Thyroid gland (tissue), 4 donors: ENCODE data around the gene HIC1. TPM values are rescaled to one million over a fixed set of nuclear protein-coding genes. Genes with fewer than 3 reads are reported as not detected.

Experiments used
- DNase-seq, 2 donors: peaks; one replicate each; pipeline ENCODE4 v3.0.0-alpha.2; 2019
- H3K27ac ChIP-seq, 3 donors: fragments of 200-600 bp; sonication (generic); 1 replicate in 2 of 3; 2 replicates in 1 of 3; pipeline ENCODE4 v1.5.1; 2016 to 2019; ENCODE audit warnings: mild to moderate bottlenecking in 1 of 3, moderate library complexity in 1 of 3
- H3K27me3 ChIP-seq: fragments of 200-600 bp; sonication (generic); one replicate; pipeline ENCODE4 v1.5.1; 2019
- H3K36me3 ChIP-seq, 2 donors: fragments of 200-600 bp; sonication (generic); one replicate each; pipeline ENCODE4 v1.5.1; 2016 to 2019
- H3K4me1 ChIP-seq, 2 donors: fragments of 200-600 bp; sonication (generic); one replicate each; pipeline ENCODE4 v1.5.1; 2017 to 2019
- H3K4me3 ChIP-seq, 3 donors: fragments of 200-600 bp; sonication (generic); replicated peaks in 1 of 3; 1 replicate in 2 of 3; 2 replicates in 1 of 3; pipeline ENCODE4 v1.5.1; 2016; ENCODE audit warnings: mild to moderate bottlenecking in 1 of 3
- H3K9me3 ChIP-seq: fragments of 200-600 bp; sonication (generic); one replicate; pipeline ENCODE4 v1.5.1; 2017
- POLR2A ChIP-seq, 2 donors: fragments of 450-650 bp; IDR thresholded peaks; one replicate each; pipeline ENCODE4 v1.6.1; 2017; ENCODE audit warnings: antibody characterized with exemption in 2 of 2, mild to moderate bottlenecking in 2 of 2, moderate library complexity in 1 of 2
- WGBS, 2 donors: methylation state at CpG; one replicate each; pipeline ENCODE4 v1.1.5; 2017; 5-methylcytosine and 5-hydroxymethylcytosine counted together
- intact Hi-C: fragments of 100-400 bp; cut with DNase I; formaldehyde crosslinking; loops from one replicate; pipeline ENCODE4 v1.15.1; 2023
- total RNA-seq, 4 donors: library from RNA; depleted of rRNA; stranded (reverse); fragments of >200 nt; gene quantifications; one replicate each; pipeline ENCODE4 v1.2.3, GENCODE V29; 2016
- TF ChIP-seq, protein P1 (sequence below), 6 experiments: fragments of 200-600 bp in 3 of 6; fragments of 450-650 bp in 3 of 6; sonication (generic) in 3 of 6; IDR thresholded peaks; one replicate each; pipeline ENCODE4 v1.5.1; 2016 to 2019; ENCODE audit warnings: antibody characterized with exemption in 6 of 6, mild to moderate bottlenecking in 2 of 6, inconsistent platforms in 1 of 6, moderate library complexity in 1 of 6

Gene HIC1
- total RNA-seq, 4 donors from 2014 or later = 13.3 to 23.2 (median 18.3) TPM

DNA sequence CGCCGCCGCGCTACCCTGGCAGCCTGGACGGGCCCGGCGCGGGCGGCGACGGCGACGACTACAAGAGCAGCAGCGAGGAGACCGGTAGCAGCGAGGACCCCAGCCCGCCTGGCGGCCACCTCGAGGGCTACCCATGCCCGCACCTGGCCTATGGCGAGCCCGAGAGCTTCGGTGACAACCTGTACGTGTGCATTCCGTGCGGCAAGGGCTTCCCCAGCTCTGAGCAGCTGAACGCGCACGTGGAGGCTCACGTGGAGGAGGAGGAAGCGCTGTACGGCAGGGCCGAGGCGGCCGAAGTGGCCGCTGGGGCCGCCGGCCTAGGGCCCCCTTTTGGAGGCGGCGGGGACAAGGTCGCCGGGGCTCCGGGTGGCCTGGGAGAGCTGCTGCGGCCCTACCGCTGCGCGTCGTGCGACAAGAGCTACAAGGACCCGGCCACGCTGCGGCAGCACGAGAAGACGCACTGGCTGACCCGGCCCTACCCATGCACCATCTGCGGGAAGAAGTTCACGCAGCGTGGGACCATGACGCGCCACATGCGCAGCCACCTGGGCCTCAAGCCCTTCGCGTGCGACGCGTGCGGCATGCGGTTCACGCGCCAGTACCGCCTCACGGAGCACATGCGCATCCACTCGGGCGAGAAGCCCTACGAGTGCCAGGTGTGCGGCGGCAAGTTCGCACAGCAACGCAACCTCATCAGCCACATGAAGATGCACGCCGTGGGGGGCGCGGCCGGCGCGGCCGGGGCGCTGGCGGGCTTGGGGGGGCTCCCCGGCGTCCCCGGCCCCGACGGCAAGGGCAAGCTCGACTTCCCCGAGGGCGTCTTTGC, 3.1 kb downstream of the HIC1 start:
- 25% methylated on average over 43 of the region's 98 CpGs; no CpG with 5 or more reads in 1 of the 2 donors for WGBS, 2 donors
- no peak for DNase-seq
- Histone ChIP-seq H3K36me3 (peaks cover 10 to 15% of the 10 kb centered on the region in 2 donors), H3K4me3 (no peak overlapping the region), H3K4me1 (peaks cover 13 to 76% of the 10 kb centered on the region in 2 donors), H3K9me3 (no peaks in the 10 kb centered on the region), H3K27ac (peak overlapping the region in 2 of 3 donors; percentile 28 to 65), H3K27me3 (peaks cover 5% of the 10 kb centered on the region)
- TF ChIP-seq POLR2A (IDR thresholded peaks at IDR 0.05) = no peak
- TF ChIP-seq, protein P1, sequence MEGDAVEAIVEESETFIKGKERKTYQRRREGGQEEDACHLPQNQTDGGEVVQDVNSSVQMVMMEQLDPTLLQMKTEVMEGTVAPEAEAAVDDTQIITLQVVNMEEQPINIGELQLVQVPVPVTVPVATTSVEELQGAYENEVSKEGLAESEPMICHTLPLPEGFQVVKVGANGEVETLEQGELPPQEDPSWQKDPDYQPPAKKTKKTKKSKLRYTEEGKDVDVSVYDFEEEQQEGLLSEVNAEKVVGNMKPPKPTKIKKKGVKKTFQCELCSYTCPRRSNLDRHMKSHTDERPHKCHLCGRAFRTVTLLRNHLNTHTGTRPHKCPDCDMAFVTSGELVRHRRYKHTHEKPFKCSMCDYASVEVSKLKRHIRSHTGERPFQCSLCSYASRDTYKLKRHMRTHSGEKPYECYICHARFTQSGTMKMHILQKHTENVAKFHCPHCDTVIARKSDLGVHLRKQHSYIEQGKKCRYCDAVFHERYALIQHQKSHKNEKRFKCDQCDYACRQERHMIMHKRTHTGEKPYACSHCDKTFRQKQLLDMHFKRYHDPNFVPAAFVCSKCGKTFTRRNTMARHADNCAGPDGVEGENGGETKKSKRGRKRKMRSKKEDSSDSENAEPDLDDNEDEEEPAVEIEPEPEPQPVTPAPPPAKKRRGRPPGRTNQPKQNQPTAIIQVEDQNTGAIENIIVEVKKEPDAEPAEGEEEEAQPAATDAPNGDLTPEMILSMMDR (IDR thresholded peaks at IDR 0.05) = no peak
- intact Hi-C loops = loop anchor here (5.0 kb wide), 2 partner anchors 34 to 224 kb away; no protein-coding TSS in a partner anchor

- Histone ChIP-seq H3K27ac (peak overlapping the region; percentile 25 to 65 (median 49)), H3K4me3 (peak overlapping the region in 1 of 3 donors; percentile 19), H3K9me3 (no peaks in the 10 kb centered on the region), H3K4me1 (peaks cover 9 to 80% of the 10 kb centered on the region in 2 donors), H3K36me3 (peaks cover 11 to 16% of the 10 kb centered on the region in 2 donors), H3K27me3 (peaks cover 5% of the 10 kb centered on the region)
- 20 to 38% methylated on average over 16 to 41 of the region's 78 CpGs for WGBS, 2 donors
- TF ChIP-seq, protein P1 (IDR thresholded peaks at IDR 0.05) = peak; percentile 17 to 62 (median 56)
- TF ChIP-seq POLR2A (IDR thresholded peaks at IDR 0.05) = no peak
- peak; percentile 46 to 52 for DNase-seq
- intact Hi-C loops = loop anchor here (5.0 kb wide), 2 partner anchors 33 to 223 kb away; no protein-coding TSS in a partner anchor
Observed at GRCh38 chr17:2058586-2059546, 4.0 kb downstream of the HIC1 start.

DNA sequence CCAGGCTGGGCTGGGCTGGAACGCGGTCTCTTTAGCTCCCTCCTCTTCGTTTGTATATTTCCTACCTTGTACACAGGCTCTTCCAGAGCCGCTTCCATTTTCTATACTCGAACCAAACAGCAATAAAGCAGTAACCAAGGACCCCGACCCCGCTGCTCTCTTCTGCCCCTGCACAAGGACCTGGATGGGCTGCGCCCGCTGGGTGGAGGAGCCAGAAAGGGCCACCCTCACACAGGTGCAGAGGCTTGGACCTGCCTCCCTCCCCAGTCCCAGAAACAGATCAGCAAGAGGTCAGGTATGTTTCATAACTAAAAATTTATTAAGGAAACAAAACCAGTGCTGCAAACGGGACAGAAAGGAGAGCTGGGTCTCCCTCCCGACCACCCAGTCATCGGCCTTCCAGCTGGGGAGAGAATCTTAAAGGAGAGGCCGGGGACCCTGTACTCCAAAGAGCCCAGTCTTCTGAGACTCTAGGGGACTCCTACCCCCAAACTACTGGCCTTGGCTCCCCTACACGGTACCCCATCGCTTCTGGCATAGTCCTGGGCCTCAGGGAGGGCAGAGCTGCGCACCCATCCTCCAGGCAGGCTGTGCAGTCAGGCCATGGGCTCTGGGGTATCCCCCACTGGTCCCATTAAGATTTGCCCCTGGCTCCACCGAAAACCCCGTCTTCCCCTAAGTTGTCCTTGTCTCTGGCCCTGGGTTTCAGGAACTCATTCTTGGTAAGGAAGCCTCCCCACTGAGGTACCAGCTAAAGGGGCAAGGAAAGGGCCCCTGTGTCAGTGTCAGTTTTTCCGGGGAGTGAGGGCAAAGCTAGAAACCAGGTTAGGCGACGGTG, 4.9 kb downstream of the HIC1 start:
- H3K4me1 ChIP-seq = peaks cover 6 to 82% of the 10 kb centered on the region in 2 donors
- no peaks in the 10 kb centered on the region for H3K9me3 ChIP-seq
- H3K27me3 ChIP-seq = peaks cover 5% of the 10 kb centered on the region
- no peak for DNase-seq
- intact Hi-C loops = loop anchor here (5.0 kb wide), 2 partner anchors 33 to 223 kb away; no protein-coding TSS in a partner anchor
- H3K36me3 ChIP-seq = peaks cover 17 to 25% of the 10 kb centered on the region in 2 donors
- WGBS, 2 donors = 77 to 84% methylated on average over 21 of the region's 21 CpGs
- H3K4me3 ChIP-seq = no peak overlapping the region
- H3K27ac ChIP-seq = peak overlapping the region; percentile 49 to 65 (median 61)
- TF ChIP-seq, protein P1 (IDR thresholded peaks at IDR 0.05) = no peak
- TF ChIP-seq POLR2A (IDR thresholded peaks at IDR 0.05) = no peak

- H3K4me1 ChIP-seq = peaks cover 6 to 82% of the 10 kb centered on the region in 2 donors
- intact Hi-C loops = no loop called here
- 80 to 86% methylated on average over 6 of the region's 6 CpGs for WGBS, 2 donors
- DNase-seq = no peak
- no peak for TF ChIP-seq POLR2A (IDR thresholded peaks at IDR 0.05)
- TF ChIP-seq, protein P1 (IDR thresholded peaks at IDR 0.05) = no peak
- H3K4me3 ChIP-seq = no peak overlapping the region
- H3K9me3 ChIP-seq = no peaks in the 10 kb centered on the region
- H3K36me3 ChIP-seq = peaks cover 23 to 31% of the 10 kb centered on the region in 2 donors
- peaks cover 5% of the 10 kb centered on the region for H3K27me3 ChIP-seq
- peak overlapping the region; percentile 49 to 65 (median 61) for H3K27ac ChIP-seq
Observed at GRCh38 chr17:2060385-2060658, 5.4 kb downstream of the HIC1 start.
